HG03571 (cell line): ENCODE data around the gene MPV17L2.

Experiments
- ATAC-seq: cut with Tn5 transposase; IDR thresholded peaks from one replicate; pipeline ENCODE4 v1.9.1; 2021; ENCODE audit not compliant: unreplicated experiment

MPV17L2 gene

DNA sequence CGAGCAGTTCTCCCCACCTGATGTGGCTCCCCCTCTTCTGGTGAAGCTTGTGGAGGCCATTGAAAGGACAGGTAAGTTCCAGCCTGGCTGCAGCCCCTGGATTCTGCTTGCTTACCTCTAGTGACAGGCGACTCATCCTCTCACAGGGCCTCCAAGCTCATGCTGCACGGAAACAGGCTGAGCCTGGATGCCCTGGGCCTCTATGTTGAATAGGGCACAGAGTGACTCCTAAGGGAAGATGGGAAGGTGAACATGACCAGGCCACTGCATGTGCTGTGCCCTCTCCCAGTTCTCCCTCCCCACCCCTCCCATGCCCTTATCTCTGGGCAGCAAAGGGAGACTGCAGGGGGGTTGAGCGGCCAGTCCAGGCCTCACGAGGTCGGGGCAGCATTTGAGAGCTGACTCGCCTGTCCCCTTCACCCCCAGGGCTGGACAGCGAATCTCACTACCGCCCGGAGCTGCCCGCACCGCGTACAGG, 32.5 kb upstream of the MPV17L2 start:
- ATAC-seq = no peak

DNA sequence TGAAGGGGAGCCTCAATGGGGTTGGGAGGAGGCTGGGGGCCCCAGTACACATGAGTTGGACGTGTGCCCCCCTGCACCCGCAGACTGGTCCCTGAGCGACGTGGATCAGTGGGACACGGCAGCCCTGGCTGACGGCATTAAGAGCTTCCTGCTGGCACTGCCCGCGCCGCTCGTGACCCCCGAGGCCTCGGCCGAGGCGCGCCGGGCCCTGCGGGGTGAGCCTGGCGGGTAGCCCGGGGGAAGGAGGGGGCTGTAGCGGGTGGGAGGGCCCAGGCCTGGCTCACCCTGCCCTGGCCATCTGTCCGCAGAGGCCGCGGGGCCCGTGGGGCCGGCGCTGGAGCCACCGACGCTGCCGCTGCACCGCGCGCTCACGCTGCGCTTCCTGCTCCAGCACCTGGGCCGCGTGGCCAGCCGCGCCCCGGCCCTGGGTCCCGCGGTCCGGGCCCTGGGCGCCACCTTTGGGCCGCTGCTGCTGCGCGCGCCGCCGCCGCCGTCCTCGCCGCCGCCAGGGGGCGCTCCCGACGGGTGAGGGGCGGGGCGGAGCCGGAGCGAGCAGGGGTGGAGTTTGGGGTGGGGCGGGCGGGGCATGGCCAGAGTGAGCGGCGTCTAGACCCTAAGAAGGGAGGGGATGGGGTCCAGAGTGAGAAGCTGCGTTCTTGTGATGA, 31.9 kb upstream of the MPV17L2 start:
- no peak for ATAC-seq

DNA sequence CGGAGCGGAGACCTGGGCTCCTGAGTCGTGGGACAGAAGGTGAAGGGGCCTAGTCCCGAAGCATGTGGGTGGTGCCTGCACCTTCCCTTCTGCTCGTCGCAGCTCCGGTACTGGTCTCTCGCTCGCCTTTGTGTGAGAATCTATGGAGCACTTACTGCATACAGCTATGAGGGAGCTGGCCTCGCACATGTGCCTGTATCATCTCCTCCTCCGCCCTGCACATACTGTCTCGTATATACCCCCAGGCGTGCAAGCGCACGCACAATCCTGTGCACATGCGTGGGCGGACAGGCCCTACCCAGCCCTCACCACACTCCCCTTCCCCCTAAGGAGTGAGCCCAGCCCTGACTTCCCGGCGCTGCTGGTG, 31.4 kb upstream of the MPV17L2 start:
- ATAC-seq = no peak

DNA sequence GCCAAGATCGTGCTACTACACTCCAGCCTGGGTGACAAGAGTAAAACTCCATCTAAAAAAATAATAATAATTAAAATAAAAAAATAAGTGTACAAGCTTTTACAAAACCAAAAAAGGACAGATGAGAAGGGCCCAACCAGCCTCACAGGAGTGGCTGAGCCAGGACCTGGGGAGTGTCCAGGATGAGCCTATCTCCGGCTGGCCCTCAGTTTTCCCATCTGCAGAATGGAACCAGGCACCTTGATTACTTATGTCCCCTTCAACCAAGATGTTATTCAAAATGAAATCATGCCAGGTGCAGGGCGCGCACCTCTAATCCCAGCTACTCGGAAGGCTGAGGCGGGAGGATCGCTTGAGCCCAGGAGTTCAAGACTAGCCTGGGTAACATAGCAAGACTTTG, 28.9 kb upstream of the MPV17L2 start:
- no peak for ATAC-seq

DNA sequence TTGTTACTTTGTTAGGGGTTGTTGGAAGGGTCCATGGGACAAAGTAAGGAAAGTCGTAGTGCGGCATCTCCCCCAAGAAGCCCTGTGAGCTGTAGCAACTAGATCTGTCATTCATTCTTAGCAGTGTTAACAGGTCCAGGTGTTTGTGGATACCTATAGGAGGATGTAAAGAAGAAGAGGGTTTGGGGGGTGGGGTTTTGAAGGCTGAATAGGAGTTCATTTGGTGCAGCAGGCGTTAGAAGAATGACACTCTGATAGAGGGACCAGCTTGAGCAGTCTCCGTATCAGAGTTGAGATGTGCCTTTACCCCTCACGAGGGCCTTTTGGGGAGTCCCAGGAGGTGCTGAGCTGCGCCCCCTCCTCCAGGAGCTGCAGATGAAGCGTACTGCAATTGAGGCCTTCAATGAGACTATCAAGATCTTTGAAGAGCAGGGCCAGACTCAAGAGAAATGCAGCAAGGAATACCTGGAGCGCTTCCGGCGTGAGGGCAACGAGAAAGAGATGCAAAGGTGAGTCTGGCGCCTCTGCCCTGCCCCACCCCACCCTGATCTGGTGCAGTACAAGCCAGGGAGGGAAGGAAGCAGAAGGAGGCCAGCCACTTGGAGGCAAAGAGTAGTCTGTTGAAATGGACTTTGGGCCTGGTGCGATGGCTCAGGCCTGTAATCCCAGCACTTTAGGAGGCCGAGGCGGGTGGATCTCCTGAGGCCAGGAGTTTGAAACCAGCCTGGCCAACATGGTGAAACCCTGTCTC, 27.0 kb upstream of the MPV17L2 start:
- ATAC-seq = no peak

DNA sequence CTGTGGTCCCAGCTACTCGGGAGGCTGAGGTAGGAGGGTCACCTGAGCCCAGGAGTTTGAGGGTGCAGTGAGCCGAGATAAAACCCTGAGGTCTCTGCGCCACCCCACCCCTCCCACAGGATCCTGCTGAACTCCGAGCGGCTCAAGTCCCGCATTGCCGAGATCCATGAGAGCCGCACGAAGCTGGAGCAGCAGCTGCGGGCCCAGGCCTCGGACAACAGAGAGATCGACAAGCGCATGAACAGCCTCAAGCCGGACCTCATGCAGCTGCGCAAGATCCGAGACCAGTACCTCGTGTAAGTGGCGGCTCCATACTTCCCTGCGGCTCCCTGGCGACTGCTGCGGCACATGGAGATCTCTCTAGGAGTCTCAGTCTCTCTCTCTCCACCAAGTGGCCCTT, 26.0 kb upstream of the MPV17L2 start:
- ATAC-seq = no peak

DNA sequence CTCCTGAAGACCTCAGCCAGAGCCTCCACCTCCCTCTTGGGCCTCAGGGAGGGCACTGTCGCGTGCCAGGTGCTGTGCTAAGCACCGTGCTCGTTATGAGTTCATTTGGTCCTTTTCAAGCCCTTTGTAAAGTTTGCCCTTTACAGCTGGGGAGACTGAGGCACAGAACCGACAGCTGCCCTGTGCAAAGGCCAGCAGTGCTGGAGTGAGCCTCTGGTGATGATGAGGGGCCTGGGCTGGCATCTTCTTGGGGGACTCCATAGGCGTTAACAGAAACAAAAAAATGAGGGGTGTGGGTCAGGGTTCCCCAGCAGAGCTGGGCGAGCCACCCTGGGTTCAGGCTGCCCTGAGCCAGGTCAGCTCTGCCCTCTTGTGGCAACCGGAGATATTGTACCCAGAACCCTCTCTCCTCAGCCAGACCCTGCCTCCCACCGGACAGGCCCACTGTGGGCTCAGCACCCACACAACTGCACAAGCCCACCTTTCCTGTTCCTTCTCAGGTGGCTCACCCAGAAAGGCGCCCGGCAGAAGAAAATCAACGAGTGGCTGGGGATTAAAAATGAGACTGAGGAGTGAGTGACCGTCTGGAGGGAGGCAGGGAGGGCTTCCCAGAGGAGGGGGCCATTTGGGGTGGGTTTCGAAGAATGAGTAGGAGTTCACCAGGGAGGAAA, 24.9 kb upstream of the MPV17L2 start:
- ATAC-seq = no peak

DNA sequence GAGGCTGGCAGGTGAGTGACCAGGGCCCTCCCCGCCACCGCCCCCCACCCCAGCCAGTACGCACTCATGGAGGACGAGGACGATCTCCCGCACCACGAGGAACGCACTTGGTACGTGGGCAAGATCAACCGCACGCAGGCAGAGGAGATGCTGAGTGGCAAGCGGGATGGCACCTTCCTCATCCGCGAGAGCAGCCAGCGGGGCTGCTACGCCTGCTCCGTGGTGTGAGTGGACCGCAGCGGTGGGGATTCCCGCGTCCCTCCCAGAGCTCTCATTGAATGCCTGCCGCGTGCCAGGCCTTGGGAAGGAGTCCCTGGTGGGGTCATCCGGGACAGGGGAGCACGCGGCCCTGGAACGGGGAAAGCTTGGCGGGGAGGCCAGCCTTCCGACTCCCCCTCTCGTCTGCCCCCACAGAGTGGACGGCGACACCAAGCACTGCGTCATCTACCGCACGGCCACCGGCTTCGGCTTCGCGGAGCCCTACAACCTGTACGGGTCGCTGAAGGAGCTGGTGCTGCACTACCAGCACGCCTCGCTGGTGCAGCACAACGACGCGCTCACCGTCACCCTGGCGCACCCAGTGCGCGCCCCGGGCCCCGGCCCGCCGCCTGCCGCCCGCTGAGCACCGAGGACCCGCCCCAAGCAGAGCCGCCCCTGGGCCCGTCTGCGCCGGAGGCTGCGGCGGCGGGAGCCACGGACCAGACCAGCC, 24.2 kb upstream of the MPV17L2 start:
- no peak for ATAC-seq

DNA sequence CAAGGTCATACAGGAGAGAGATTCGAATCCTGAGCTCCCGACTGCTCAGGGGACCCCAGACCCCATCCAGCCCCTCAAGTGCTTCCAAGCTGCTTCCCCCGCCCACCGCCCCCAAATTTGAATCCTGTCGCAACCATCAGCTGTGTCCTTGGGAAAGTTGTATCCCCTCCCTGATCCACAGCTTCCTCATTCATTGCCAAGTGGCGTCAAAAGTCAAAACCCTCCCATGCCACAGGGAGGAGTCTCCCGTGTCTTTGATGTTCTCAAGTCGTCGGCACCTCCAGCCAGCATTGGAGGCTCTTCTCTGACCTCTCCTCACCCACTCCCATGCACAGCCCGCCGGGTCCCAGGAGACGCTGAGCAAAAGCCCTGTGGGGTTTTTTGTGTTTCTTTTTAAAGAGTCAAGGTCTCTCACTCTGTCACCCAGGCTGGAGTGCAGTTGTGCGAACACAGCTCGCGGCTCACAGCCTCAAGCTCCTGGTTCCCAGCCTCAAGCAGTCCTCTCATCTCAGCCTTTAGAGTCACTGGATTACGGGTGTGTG, 22.2 kb upstream of the MPV17L2 start:
- no peak for ATAC-seq

DNA sequence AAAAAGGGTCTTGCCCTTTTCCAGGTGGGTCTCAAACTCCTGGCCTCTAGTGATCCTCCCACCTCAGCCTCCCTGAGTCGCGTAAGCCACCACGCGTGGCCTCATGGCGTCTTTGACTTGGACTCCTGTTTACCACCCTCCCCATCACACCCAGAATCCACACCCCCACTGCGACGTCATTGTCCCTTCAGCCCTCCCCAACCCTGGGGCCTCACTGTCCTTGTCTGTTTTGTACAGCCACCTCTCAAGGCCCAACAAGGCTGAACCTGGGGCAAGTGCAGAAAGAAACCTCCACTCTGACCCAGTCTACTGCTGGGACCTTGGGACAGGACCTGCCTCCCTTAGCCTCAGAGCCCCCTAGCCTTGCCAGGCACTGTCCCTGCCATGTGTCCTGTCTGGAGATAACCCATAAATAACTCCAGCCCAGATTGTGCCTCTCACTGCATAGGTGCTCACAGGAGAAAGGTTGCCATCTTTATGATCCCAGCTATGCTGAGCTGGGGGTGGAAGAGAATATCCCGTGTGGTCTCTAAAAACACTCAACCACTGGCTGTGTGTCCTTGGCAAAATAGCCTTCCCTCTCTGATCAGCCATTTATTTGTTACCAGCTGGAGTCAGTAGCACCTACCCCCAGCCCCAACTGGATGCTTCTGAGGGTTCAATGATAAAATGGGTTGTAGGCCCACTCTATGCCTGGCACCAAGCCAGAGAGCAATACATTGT, 21.3 kb upstream of the MPV17L2 start:
- no peak for ATAC-seq

DNA sequence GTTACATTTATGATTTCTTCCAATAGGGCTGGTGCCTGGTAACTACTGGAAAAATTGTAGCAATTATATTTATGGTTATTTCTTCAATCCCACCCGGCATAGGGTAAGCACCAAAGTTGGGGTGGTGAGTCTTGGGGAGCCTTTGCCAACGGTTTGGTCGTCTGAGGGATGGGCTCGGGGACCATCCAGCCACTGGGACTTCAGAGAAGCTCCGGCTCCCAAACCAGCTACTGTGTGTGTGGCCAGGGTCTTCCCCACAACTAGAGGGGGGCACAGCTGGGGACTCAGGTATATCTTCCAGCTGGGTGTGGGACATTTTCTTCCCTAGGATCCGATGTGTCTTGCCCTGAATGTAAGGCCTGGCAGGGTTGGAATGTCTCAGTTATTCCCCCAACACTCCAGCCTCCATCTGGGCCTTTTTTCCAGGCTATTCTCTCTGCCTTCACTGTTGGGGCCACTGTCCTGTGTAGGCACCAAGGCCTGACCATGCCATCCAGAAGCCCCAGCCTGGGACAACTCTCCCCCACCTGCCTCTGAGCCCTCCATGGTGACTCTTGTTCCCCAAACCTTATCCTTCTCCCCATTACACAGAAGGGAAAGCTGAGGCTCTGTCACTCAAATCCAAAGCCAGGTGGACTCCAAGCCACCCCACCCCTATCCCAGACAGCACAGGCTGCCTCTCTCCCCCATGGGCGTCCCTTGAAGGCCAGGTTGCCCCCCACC, 20.5 kb upstream of the MPV17L2 start:
- no peak for ATAC-seq

DNA sequence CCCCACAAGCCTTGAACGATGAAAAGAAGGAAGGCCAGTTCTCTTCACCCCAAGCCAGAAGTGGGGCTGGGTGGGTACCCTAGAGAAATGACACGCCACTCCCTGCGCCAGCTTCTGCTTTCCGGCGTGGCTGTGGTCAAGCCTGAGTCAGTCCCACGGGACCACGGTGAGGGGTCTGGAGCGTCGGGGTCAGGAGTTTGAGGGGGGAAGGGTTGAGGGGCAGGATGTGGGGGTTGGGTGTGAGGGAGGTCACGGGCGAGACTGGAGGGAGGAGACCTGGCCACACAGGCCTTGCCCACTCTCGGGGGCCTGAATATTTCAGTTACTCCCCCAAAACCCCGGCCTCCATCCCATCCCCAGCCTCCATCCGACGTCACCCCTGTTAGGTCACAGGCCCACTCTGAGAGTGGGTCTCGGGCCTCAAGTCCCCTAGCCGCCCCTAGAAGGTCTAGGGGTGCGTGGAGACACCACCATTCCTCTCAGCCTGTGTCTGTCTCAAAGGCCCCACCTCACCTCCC, 19.9 kb upstream of the MPV17L2 start:
- ATAC-seq = no peak

DNA sequence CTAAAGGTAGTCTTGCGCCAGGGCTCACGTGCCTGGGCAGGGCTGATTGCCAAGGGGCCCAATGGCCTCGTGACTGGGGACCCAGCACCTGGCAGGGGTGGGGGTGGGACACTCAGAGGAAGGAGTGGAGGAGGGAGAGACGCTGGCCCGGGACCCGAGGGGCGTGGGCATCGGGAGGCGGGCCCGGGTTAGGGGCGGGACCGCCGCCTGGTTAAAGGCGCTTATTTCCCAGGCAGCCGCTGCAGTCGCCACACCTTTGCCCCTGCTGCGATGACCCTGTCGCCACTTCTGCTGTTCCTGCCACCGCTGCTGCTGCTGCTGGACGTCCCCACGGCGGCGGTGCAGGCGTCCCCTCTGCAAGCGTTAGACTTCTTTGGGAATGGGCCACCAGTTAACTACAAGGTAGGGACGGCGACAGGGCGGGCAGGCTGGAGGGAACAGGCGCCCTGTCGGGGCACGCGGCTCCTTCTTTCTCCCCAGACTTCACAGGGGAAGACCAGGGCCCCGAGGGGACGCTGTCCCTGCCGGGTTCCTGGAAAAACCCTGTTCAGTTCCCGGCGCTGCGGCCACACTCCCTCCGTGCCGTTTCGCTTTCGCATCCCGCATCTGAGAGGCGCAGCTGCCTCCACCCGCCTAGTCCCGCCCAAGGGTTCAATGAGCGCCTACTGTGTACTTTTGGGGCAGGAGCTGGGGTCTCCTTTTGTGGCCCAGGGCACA, 19.3 kb upstream of the MPV17L2 start, which contains the start of gene IFI30:
Gene IFI30, plus strand, starts transcription at position 242 of the 717 bp plus-strand sequence. Its CDS starts 29 bp downstream, at position 271.
- no peak for ATAC-seq

DNA sequence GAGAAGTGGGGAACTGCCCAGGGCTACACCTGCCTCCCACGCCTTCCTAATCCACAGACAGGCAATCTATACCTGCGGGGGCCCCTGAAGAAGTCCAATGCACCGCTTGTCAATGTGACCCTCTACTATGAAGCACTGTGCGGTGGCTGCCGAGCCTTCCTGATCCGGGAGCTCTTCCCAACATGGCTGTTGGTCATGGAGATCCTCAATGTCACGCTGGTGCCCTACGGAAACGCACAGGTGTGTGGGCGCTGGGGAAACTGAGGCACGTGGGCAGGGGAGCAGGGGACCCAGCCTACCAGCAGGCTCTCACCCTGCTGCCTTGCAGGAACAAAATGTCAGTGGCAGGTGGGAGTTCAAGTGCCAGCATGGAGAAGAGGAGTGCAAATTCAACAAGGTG, 18.0 kb upstream of the MPV17L2 start:
- no peak for ATAC-seq

DNA sequence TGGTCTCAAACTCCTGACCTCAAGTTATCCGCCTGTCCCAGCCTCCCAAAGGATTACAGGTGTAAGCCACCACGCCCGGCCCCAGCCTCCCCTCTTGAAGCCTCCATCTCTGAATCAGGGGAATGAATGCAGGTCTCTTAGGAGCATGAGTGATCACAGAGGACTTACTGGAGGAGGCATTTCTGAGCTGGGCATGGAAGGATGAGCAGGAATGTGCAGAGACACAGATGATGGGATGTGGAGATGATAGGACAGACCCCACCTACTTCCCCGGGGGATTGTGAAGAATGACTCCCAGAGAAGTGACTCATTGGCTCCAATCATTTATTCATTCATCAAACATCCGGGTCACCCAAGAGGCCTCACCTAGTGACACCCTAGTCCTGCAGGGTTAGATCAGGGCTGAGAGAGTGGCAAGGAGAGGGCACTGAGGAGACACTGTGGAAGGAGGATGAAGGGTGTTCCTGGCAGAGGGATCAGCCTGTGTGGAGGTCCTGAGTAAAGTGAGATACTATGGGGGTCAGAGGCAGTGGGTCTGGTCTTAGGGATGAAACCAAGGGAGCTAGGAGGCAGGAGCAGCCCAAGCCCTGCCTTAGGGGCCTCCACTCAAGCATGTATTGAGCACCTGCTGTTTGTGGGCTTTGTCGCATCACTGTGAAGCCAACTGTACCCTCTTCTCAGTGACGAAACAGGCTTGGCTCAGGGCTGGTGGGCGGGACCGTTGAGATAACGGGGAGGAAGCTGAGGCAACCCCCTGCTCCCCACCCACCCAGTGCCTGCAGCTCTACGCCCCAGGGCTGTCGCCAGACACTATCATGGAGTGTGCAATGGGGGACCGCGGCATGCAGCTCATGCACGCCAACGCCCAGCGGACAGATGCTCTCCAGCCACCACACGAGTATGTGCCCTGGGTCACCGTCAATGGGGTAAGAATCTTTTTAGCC, 16.4 kb upstream of the MPV17L2 start:
- no peak for ATAC-seq

DNA sequence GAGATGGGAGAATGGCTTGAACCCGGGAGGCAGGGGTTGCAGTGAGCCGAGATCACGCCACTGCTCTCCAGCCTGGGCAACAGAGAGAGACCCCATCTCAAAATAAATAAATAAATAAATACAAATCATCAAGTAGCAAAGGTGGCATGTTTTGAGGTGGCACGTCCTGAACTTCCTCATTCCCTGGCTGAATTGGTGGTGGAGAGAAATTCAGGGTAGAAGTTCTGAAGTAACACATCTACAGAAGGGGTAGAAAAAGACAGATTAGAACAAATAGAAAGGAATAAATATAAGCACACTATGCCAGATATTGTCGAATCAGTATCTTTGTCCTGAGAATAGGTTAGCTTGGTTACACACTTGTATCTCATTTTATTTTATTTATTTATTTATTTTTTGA, 13.1 kb upstream of the MPV17L2 start:
- no peak for ATAC-seq

DNA sequence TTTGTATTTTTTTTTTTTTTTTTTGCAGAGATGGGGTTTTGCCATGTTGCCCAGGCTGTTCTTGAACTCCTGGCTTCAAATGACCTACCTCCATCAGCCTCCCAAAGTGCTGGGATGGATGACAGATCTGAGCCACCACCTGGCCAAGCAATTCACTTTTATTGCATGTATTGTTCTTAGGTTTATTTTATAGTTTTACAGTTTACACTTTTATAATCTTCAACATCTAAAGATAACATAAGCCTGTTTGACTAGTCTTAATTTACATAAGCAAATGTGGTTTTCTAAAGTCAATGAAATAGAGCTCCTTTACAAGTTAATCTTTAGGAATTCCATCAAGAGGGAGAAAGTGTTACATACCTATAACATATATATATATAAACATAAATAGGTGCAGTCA, 9.5 kb upstream of the MPV17L2 start:
- ATAC-seq = no peak

DNA sequence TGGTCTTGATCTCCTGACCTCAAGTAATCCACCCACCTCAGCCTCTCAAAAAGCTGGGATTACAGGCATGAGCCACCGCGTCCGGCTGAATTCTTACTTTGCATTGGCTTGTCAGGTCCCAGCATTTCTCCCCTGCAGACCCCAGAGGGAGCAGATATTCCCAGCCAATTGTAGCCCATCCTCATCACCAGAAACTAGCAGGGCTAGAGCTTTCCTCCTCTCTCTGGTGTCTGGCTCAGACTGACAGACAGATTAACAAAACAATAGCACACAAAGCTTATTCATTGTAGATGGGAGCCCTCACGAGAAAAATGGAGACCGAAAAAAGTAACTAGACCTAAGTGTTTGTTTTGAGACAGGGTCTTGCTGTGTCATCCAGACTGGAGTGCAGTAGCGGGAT, 7.5 kb upstream of the MPV17L2 start:
- ATAC-seq = no peak
